HFF-Myc (cell line): ENCODE measurements around the gene MAP4K4.

ENCODE experiments used
- DNase-seq: peaks from one replicate; pipeline ENCODE4 v3.0.0-alpha.2; 2011; ENCODE audit warnings: low read depth; ENCODE audit errors: extremely low read depth
- H3K4me3 ChIP-seq: replicated peaks from 2 replicates; pipeline ENCODE4 v1.5.1; 2011; ENCODE audit warnings: low read depth, mild to moderate bottlenecking, control low read depth, low read length
- CTCF ChIP-seq: IDR thresholded peaks from 2 replicates; pipeline ENCODE4 v1.5.1; 2012; ENCODE audit warnings: mild to moderate bottlenecking, low read depth, low read length, control low read depth; ENCODE audit errors: missing control alignments

MAP4K4 gene

DNA sequence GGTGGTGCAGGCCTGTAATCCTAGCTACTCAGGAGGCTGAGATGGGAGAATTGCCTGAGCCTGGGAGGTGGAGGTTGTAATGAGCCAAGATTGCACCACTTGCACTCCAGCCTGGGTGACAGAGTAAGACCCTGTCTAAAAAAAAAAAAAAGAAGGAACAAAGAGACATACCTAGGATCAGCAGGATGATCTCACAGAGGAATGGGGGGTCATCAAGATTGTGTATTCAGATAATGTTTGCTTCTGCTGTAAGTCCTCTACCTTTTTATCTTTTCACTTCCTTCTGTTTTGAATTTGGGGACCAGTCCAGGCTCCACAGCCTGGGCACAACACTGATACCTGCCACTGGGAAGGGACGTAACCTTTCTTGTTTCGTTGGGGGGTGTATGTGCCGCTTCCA lies 53.2 kb downstream of the MAP4K4 start:
- no peak for DNase-seq
- no peak for TF ChIP-seq CTCF
- no peak overlapping the region for H3K4me3 ChIP-seq

GRCh38 chr2:101751276-101751815 lies 53.8 kb downstream of the MAP4K4 start:
- H3K4me3 ChIP-seq: no peak overlapping the region
- TF ChIP-seq CTCF: no peak
- DNase-seq: no peak

DNA sequence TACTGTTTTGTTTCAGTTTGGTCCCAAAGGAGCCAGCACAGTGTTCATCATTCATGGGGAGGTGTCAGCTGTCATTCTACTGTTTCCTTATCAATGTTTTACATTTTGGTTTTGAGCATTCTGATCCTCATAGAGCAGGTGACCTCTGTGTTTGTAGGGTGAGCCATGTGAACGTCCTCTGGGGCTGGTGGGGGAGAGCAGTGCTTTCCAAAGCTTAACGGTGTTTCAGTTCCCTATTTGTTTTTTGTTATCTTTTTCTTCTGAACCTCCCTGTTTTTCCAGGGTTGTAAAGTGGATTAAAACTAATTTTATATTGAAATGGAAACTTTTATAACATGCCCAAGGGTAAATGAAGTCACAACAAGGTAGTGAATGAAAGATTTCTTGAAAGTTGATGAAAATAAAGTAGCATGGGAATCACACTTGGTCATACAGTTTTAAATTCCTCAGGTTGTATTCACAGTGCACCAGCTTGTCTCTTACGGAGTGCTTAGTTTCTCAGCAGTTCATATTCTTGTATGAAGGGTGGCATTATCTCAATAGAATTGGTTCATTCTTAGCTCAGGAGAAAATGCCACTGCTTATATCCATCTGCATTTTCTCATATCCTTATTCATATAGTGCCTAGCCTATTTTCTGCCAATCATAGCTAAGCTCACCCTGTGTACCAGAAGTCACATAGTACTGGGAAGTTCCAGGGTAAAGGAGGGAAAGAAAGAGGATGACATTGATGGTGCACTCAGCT lies 54.5 kb downstream of the MAP4K4 start:
- H3K4me3 ChIP-seq: no peak overlapping the region
- no peak for TF ChIP-seq CTCF
- DNase-seq: no peak

DNA sequence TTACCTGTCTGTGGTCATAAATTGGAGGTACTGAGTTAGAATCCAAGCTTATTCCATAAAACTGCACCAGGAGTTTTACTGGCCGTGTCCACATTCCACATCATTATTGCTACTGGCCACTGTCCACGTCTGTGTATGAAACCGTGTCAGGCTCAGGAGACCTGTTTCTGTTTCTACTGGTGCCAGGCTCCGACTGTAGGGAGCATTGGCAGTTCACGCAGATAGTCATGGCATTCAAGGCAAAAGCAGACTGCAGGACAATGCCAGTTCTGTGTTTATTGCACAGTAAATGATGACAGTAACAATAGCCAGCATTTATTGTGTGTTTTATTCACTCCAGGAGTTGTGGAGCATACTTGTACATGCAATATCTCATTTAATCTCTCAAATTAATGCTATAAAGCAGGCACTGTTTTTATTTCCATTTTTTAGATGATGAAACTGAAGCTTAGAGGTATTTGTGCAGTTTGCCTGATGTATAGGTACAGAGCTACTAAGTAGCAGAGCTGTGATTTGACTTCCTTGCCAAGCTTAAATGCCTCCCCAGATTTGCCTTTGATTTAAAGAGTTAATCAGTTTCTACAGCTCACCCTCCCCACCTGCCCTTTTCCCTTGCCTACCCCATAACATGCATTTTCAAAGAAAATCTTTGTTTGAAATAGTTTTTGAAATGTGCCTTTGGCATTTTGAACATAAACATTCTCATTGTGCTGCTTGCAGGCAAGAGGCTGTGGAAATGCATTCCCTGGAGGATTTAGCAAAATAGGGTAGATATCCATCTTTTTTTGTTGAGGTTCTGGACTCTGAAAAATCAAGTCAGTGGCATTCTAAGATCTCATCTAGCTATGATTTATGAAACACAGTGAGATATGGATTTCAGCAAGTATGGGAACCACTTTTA lies 55.5 kb downstream of the MAP4K4 start:
- no peak overlapping the region for H3K4me3 ChIP-seq
- no peak for TF ChIP-seq CTCF
- no peak for DNase-seq

- no peak for DNase-seq
- H3K4me3 ChIP-seq: no peak overlapping the region
- TF ChIP-seq CTCF: no peak
Measured at GRCh38 chr2:101753720-101754490, 56.4 kb downstream of the MAP4K4 start.

- no peak for DNase-seq
- no peak for TF ChIP-seq CTCF
- H3K4me3 ChIP-seq: no peak overlapping the region
Measured at GRCh38 chr2:101754618-101755017, 57.1 kb downstream of the MAP4K4 start.
